Breast epithelium (tissue), 3 donors: ENCODE results near the gene VPS25.

Source experiments
- POLR2A ChIP-seq: fragments of 450-650 bp; IDR thresholded peaks from one replicate; pipeline ENCODE4 v1.6.1; 2016; ENCODE audit warnings: antibody characterized with exemption, mild to moderate bottlenecking, moderate library complexity
- POLR2AphosphoS5 ChIP-seq, 3 donors: sonication (generic); formaldehyde crosslinking; IDR thresholded peaks; one replicate each; pipeline ENCODE4 v1.6.1; 2017; ENCODE audit warnings: antibody characterized with exemption in 3 of 3
- TF ChIP-seq, protein P1 (sequence below), 3 donors: fragments of 450-650 bp; IDR thresholded peaks; one replicate each; pipeline ENCODE4 v1.5.1; 2016 to 2017; ENCODE audit warnings: antibody characterized with exemption in 3 of 3, mild to moderate bottlenecking in 3 of 3, moderate library complexity in 3 of 3

DNA sequence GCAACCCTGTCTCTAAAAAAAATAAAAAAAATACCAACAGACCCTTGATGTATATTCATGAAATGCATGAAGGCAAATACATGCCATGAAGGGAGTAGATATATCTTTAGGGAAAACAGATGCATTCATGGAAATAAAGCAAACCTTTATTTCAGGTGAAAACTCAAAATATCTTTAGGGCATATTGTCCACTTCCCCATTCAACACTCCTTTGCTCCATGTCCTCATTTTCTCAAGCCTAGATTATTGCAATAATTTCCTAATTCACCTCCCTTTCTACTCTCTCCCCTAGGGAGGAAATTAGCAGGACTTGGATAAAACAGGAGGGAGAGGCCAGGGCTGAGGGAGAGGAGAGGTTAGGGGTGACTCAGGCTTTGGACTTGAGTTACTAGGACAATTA lies 5.7 kb upstream of the VPS25 start:
- TF ChIP-seq, protein P1, sequence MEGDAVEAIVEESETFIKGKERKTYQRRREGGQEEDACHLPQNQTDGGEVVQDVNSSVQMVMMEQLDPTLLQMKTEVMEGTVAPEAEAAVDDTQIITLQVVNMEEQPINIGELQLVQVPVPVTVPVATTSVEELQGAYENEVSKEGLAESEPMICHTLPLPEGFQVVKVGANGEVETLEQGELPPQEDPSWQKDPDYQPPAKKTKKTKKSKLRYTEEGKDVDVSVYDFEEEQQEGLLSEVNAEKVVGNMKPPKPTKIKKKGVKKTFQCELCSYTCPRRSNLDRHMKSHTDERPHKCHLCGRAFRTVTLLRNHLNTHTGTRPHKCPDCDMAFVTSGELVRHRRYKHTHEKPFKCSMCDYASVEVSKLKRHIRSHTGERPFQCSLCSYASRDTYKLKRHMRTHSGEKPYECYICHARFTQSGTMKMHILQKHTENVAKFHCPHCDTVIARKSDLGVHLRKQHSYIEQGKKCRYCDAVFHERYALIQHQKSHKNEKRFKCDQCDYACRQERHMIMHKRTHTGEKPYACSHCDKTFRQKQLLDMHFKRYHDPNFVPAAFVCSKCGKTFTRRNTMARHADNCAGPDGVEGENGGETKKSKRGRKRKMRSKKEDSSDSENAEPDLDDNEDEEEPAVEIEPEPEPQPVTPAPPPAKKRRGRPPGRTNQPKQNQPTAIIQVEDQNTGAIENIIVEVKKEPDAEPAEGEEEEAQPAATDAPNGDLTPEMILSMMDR (IDR thresholded peaks at IDR 0.05) = no peak
- TF ChIP-seq POLR2AphosphoS5 (IDR thresholded peaks at IDR 0.05) = no peak
- no peak for TF ChIP-seq POLR2A
